Adipocyte (in vitro differentiated cells): ENCODE measurements around the gene FBXL20.
A peak's percentile ranks its signal among the peaks of the same experiment; 100 is the strongest.
"Not testable (repeated sequence)": the region's sequence is repeated elsewhere in the genome, so short reads cannot be mapped to it uniquely, and the experiment has no call there.

ENCODE experiments used
- DNase-seq: peaks from one replicate; pipeline ENCODE4 v3.0.0-alpha.2; 2015; ENCODE audit warnings: low read depth
- H3K27me3 ChIP-seq: replicated peaks from 2 replicates; pipeline ENCODE4 v1.7.0; 2013; ENCODE audit warnings: mild to moderate bottlenecking, low read length, moderate library complexity; ENCODE audit not compliant: control insufficient read depth, insufficient read depth
- H3K36me3 ChIP-seq: 2 replicates; pipeline ENCODE4 v1.7.0; 2013; ENCODE audit warnings: low read length, mild to moderate bottlenecking, moderate library complexity; ENCODE audit not compliant: control insufficient read depth, insufficient read depth, severe bottlenecking
- H3K4me1 ChIP-seq: 2 replicates; pipeline ENCODE4 v1.7.0; 2013; ENCODE audit warnings: mild to moderate bottlenecking, low read length, moderate library complexity; ENCODE audit not compliant: control insufficient read depth, insufficient read depth
- H3K4me3 ChIP-seq: 2 replicates; pipeline ENCODE4 v1.7.0; 2013; ENCODE audit warnings: mild to moderate bottlenecking, low read length, moderate library complexity
- H3K9ac ChIP-seq: 2 replicates; pipeline ENCODE4 v1.7.0; 2013; ENCODE audit warnings: mild to moderate bottlenecking, low read length, moderate library complexity
- H3K9me3 ChIP-seq: 2 replicates; pipeline ENCODE4 v1.7.0; 2013; ENCODE audit warnings: mild to moderate bottlenecking, low read length, moderate library complexity; ENCODE audit not compliant: control insufficient read depth

Gene FBXL20

DNA sequence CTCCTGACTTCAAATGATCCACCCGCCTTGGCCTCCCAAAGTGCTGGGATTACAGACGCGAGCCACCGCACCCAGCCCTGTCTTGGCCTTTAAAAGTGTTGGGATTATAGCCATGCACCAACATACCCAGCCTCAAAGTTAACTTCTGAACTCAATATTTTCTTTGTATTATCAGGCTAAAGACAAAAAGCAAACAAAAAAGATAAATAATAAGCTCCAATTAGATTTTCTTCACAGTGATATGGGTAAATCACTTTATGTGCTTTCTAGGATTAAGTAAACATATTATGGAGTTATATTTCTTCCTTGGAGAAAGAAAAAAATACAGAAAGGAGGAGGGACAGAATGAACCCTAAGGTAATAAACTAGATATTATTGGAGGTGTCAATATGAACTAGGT is 74.3 kb downstream of the FBXL20 start:
- Histone ChIP-seq H3K27me3 (no peaks in the 10 kb centered on the region), H3K9me3 (no peaks in the 10 kb centered on the region), H3K4me1 (no peaks in the 10 kb centered on the region), H3K9ac (no peak overlapping the region), H3K4me3 (no peak overlapping the region), H3K36me3 (no peaks in the 10 kb centered on the region)
- DNase-seq = no peak

DNA sequence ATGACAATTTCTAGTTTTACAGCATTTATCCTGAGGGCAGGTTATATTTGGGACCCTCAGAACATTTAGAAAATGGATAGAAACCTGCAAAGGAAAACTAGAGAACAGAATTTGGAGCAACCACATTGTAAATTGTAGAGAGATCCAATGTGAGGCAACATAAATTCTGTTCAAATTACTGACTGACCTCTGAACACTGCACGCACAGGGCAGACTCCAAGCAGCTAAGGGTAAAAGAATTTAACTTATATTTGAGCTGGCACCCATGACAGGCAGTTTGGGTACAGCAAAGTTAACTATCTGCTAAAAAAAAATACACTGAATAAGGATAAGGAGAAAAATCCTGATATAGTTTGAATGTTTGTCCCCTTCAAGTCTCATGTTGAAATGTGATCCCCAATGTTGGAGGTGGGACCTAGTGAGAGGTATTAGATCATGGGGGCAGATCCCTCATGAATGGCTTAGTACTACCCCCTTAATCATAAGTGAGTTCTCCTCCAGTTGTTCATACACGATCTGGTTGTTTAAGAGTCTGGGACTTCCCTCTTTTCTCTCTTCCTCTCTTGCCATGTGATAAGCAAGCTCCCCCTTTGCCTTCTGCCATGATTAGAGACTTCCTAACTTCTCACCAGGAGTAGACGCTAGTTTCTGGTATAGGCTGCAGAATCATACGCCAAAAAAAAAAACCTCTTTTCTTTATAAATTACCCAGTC is 75.7 kb downstream of the FBXL20 start:
- H3K4me3 ChIP-seq = no peak overlapping the region
- no peak for DNase-seq

DNA sequence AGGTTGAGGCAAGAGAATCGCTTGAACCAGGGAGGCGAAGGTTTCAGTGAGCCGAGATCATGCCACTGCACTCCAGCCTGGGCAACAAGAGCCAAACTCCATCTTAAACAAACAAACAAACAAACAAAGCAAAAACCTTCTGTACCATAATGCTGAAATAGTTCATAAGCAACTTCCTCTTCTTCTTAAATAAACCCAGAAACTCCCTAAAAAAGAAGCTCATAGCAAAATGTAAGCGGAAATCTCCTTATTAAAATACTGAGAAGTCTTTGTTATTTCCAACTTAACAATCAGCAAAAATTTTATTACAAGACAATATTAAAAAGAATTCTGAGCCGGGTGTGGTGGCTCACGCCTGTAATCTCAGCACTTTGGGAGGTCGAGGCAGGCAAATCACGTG is 82.8 kb downstream of the FBXL20 start:
- Histone ChIP-seq H3K4me1 (no peaks in the 10 kb centered on the region), H3K4me3 (no peak overlapping the region), H3K9ac (no peak overlapping the region), H3K9me3 (no peaks in the 10 kb centered on the region), H3K36me3 (peaks cover 8% of the 10 kb centered on the region), H3K27me3 (no peaks in the 10 kb centered on the region)
- DNase-seq = no peak

More for the DNA sequence above, 75.7 kb downstream of the FBXL20 start:
- Histone ChIP-seq H3K9ac (no peak overlapping the region), H3K36me3 (no peaks in the 10 kb centered on the region), H3K9me3 (no peaks in the 10 kb centered on the region), H3K27me3 (no peaks in the 10 kb centered on the region), H3K4me1 (no peaks in the 10 kb centered on the region)

DNA sequence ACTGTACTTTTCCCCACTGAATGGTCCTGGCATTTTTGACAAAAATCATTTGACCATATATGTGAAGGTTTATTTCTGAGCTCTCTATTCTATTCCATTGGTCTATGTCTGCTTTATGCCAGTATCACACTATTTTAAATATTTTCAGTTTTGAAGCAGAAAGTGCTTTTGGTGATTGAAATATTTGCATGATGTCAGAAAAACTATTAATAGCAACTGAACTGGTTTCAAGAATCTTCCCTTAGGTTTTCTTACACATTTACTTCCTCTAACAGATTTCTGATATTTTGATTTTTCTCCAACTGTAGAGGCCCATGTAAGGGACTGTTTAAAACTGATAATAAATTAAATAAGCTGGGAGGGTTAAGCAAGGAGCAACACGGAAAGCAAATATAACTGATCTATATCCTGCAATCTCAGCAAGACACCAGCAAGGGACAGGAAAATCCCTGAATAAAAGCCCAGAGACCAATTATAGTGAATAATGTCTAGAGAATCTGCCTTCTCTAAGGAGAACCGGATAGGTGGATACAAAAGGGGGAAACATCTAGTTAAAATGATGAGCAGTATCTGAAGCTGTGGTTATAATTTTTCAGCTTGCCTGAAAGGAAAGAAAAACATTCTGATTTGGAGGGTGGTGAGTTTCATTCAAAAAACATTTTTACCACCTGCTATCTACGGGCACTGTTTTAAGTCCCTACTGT is 94.8 kb downstream of the FBXL20 start:
- H3K9ac ChIP-seq = peak overlapping the region; percentile 33
- peak; percentile 45 for DNase-seq
- H3K4me3 ChIP-seq = peak overlapping the region; percentile 47
- H3K36me3 ChIP-seq = no peaks in the 10 kb centered on the region
- H3K27me3 ChIP-seq = no peaks in the 10 kb centered on the region
- H3K9me3 ChIP-seq = no peaks in the 10 kb centered on the region
- peaks cover 16% of the 10 kb centered on the region for H3K4me1 ChIP-seq

DNA sequence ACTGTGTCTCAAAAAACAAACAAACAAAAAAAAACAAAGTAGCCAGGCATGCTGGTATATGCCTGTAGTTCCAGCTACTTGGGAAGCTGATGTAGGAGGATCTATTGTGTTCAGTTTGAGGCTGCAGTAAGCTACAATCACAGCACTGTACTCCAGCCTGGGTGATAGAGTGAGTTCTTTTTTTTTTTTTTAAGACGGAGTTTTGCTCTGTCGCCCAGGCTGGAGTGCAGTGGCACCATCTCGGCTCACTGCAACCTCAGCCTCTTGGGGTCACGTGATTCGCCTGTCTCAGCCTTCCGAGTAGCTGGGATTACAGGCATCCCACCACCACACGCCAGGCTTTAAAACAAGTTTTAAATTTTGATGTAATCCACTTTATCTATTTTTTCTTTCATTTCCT is 95.4 kb downstream of the FBXL20 start:
- DNase-seq = no peak
- Histone ChIP-seq H3K9me3 (no peaks in the 10 kb centered on the region), H3K36me3 (no peaks in the 10 kb centered on the region), H3K27me3 (no peaks in the 10 kb centered on the region), H3K4me1 (peaks cover 16% of the 10 kb centered on the region), H3K4me3 (peak overlapping the region; percentile 47), H3K9ac (peak overlapping the region; percentile 33)

DNA sequence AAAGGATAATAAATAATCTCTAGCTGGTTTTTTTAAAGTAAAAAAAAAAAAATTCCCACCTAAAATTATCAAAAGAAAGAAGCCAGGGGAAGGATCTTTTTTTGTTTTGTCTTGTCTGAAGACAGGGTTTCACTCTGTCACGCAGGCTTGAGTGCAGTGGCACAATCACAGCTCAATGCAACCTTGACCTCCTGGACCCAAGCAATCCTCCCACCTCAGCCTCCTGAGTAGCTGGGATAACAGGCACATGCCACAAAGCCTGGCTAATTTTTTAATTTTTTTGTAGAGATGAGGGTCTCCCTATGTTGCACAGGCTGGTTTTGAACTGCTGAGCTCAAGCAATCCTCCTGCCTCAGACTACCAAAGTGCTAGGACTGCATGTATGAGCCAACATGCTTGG is 97.2 kb downstream of the FBXL20 start:
- no peak overlapping the region for H3K4me3 ChIP-seq
- no peak for DNase-seq
- peaks cover under 1% of the 10 kb centered on the region for H3K36me3 ChIP-seq
- no peak overlapping the region for H3K9ac ChIP-seq
- H3K4me1 ChIP-seq = peaks cover 16% of the 10 kb centered on the region
- no peaks in the 10 kb centered on the region for H3K9me3 ChIP-seq
- no peaks in the 10 kb centered on the region for H3K27me3 ChIP-seq

DNA sequence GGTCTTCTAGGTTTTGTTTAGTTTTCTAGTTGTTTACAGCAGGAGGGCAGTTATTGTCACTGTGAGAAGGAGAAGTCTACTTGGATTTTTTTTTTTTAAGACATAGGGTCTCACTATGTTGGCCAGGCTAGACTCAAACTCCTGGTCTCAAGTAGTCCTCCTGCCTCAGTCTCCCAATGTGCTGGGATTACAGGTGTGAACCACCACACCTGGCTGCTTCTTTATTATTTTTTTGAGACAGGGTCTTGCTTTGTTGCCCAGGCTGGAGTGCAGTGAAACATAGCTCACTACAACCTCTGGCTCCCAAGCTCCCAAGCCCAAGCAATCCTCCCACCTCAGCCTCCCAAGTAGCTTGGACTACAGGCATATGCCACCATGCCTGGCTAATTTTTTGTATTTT is 107.4 kb downstream of the FBXL20 start:
- Histone ChIP-seq H3K9ac (no peak overlapping the region), H3K27me3 (no peaks in the 10 kb centered on the region)
- no peak for DNase-seq

DNA sequence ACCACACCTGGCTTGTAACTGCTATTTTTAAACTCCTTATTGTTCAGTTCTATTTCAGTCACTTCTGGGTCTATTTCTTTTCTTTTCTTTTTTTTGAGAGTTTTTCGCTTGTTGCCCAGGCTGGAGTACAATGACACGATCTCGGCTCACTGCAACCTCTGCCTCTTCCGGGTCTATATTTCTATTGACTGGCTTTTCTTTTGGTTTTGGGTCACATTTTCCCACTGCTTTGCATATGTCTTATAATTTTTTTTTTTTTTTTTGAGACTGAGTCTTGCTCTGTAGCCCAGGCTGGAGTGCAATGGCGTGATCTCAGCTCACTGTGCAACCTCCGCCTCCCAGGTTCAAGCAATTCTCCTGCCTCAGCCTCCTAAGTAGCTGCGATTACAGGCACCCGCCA is 108.9 kb downstream of the FBXL20 start:
- H3K36me3 ChIP-seq = peaks cover 23% of the 10 kb centered on the region
- not testable (repeated sequence) for H3K9ac ChIP-seq, H3K4me3 ChIP-seq, DNase-seq, H3K4me1 ChIP-seq, H3K27me3 ChIP-seq, H3K9me3 ChIP-seq

More for the DNA sequence above, 107.4 kb downstream of the FBXL20 start:
- Histone ChIP-seq H3K9me3 (no peaks in the 10 kb centered on the region), H3K4me1 (no peaks in the 10 kb centered on the region), H3K4me3 (no peak overlapping the region), H3K36me3 (peaks cover 38% of the 10 kb centered on the region)

DNA sequence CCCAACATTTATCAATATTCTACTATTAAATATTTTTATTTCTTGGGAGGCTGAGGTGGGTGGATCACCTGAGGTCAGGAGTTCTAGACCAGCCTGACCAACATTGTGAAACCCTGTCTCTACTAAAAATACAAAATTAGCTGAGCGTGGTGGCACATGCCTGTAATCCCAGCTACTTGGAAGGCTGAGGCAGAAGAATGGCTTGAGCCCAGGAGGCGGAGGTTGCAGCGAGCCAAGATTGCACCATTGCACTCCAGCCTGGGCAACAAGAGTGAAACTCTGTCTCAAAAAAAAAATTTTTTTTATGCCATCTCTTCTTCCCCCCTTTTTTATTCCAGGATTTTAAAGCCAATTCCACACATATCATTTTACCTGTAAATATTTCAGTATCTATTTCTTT is 114.9 kb downstream of the FBXL20 start:
- not testable (repeated sequence) for H3K9ac ChIP-seq, H3K4me3 ChIP-seq, H3K4me1 ChIP-seq, H3K9me3 ChIP-seq, DNase-seq, H3K36me3 ChIP-seq, H3K27me3 ChIP-seq

DNA sequence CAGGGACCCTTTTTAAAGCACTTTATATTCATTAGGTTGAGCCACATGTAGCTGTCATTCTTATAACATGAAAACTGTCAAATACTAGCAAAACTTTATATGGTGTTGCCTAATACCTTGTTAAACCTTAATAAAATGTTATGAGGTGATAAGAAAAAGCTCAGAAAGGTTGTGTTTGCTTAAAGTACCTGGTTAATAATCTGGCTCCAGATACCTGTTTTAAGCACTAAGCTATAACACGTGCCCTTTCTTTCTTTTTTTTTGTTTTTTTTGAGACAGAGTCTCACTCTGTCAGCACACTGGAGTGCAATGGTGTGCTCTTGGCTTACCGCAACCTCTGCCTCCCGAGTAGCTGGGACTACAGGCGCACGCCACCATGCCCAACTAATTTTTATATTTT is 116.7 kb downstream of the FBXL20 start:
- no peak for DNase-seq
- Histone ChIP-seq H3K9me3 (no peaks in the 10 kb centered on the region), H3K4me3 (no peak overlapping the region), H3K4me1 (peaks cover 13% of the 10 kb centered on the region), H3K9ac (no peak overlapping the region), H3K36me3 (peaks cover 3% of the 10 kb centered on the region), H3K27me3 (no peaks in the 10 kb centered on the region)

DNA sequence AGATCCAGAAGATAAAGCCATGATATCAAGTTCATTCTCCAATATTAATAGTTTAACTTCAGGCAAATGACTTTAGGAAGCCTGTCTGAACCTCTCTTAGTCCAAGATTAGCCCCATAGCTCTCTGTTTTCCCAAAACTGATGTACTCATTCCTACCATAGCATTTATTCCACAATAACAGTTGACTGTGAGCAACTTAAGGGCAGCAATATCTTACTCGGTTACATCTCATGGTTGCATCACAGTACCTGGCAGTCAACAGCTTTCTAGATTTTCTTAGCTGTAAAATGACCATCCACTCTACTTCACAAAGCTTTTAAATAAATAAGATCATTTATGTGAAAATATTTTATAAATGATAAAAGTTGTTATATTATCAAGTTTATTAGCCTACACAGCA is 117.5 kb downstream of the FBXL20 start:
- DNase-seq = peak; percentile 49

More for the DNA sequence above, 117.5 kb downstream of the FBXL20 start:
- H3K9me3 ChIP-seq = no peaks in the 10 kb centered on the region
- no peak overlapping the region for H3K9ac ChIP-seq
- no peak overlapping the region for H3K4me3 ChIP-seq
- peaks cover 3% of the 10 kb centered on the region for H3K36me3 ChIP-seq
- peaks cover 13% of the 10 kb centered on the region for H3K4me1 ChIP-seq
- H3K27me3 ChIP-seq = no peaks in the 10 kb centered on the region
